MG63 (cell line): ENCODE measurements around the gene B4GALNT3. TPM values are rescaled to one million over a fixed set of nuclear protein-coding genes. Genes with fewer than 3 reads are reported as not detected.

Experiments
- DNase-seq: peaks from one replicate; pipeline ENCODE4 v3.0.0-alpha.2; 2020
- H3K27me3 ChIP-seq: fragments of 250-450 bp; sonication (Bioruptor Pico); 2 replicates; pipeline ENCODE4 v1.5.1; 2020; ENCODE audit warnings: mild to moderate bottlenecking, moderate library complexity
- H3K36me3 ChIP-seq: fragments of 250-450 bp; sonication (Bioruptor Pico); 2 replicates; pipeline ENCODE4 v1.5.1; 2020; ENCODE audit warnings: mild to moderate bottlenecking, moderate library complexity
- H3K4me3 ChIP-seq: fragments of 250-450 bp; sonication (Bioruptor Pico); 2 replicates; pipeline ENCODE4 v1.5.1; 2020; ENCODE audit warnings: mild to moderate bottlenecking, moderate library complexity
- H3K9me3 ChIP-seq: fragments of 250-450 bp; sonication (Bioruptor Pico); 2 replicates; pipeline ENCODE4 v1.5.1; 2020; ENCODE audit warnings: mild to moderate bottlenecking, moderate library complexity
- total RNA-seq: library from RNA; depleted of rRNA; stranded (reverse); fragments of >200 nt; shearing (Covaris generic); gene quantifications from 2 replicates; pipeline ENCODE4 v1.2.3, GENCODE V29; 2014; ENCODE audit warnings: low replicate concordance

Gene B4GALNT3
- total RNA-seq, 1 experiment from 2014 or later: 0.30 TPM

DNA sequence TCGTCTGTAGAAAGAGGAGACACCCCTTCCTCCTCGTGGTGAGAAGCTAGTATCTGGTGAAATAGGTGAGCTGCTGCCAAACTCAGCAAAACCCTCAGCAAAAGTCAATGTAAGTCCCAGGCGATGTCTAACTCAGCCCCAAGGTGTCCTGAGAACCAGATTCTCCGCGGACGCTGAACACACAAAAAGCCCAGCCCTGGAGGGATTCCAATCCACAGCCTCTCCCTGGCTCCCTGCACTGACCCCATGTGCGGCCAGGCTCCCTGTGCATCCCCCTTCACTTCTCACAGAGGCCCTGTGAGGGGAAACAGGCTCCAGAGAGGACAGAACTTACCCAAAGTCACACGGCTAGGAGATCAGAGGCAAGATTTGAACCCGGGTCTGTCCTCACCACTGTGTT is 122.0 kb downstream of the B4GALNT3 start:
- H3K4me3 ChIP-seq: no peak overlapping the region
- no peaks in the 10 kb centered on the region for H3K9me3 ChIP-seq
- H3K36me3 ChIP-seq: no peaks in the 10 kb centered on the region
- no peaks in the 10 kb centered on the region; the same call in none of the 2 replicates for H3K27me3 ChIP-seq
- no peak for DNase-seq

- H3K36me3 ChIP-seq: no peaks in the 10 kb centered on the region
These were observed 123.6 kb downstream of the B4GALNT3 start for GRCh38 chr12:583251-583869.

GRCh38 chr12:585062-586061 is 125.6 kb downstream of the B4GALNT3 start:
- Histone ChIP-seq H3K36me3 (no peaks in the 10 kb centered on the region), H3K9me3 (peaks cover 7% of the 10 kb centered on the region), H3K27me3 (no peaks in the 10 kb centered on the region; the same call in none of the 2 replicates), H3K4me3 (no peak overlapping the region)
- no peak for DNase-seq

More at GRCh38 chr12:583251-583869, 123.6 kb downstream of the B4GALNT3 start:
- Histone ChIP-seq H3K4me3 (no peak overlapping the region), H3K9me3 (peaks cover 1% of the 10 kb centered on the region), H3K27me3 (no peaks in the 10 kb centered on the region; the same call in none of the 2 replicates)
- no peak for DNase-seq

DNA sequence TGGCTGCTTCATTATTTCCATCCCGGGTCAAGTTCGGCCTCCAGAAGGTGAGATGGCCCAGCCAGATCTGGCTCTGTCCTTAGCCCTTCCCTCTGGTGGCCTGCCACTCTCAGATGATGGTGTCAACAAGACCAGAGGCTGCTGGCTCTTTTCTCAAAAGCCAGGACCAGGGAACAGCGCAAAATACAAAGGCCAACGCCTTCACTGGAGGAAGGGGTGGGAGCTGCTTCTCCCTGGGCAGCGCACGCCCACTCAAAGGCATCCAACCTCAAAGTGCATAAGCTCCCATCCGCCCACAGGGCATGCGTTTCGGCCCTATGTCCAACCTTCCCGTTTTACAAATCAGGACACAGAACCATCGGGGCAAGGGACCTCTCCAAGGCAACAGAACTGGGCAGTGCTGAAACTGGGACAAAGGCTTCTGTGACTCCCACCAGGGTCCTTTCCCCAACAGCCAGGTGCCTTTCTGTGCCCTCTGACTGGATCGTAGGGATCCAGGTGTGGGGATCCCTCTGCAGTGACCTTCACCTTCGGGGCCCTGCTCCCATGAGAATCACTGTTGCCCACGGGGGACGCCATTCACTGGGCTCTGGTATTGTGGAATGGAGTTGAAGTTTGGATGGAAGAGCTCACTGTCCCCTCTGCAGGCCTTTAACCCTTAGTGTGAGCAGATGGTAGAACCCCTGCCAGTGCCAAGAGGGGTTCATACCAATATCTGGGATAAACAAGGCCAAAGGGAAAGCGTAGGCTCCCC is 126.8 kb downstream of the B4GALNT3 start:
- Histone ChIP-seq H3K27me3 (no peaks in the 10 kb centered on the region; the same call in none of the 2 replicates), H3K36me3 (no peaks in the 10 kb centered on the region), H3K4me3 (no peak overlapping the region), H3K9me3 (peaks cover 7% of the 10 kb centered on the region)
- DNase-seq: no peak

DNA sequence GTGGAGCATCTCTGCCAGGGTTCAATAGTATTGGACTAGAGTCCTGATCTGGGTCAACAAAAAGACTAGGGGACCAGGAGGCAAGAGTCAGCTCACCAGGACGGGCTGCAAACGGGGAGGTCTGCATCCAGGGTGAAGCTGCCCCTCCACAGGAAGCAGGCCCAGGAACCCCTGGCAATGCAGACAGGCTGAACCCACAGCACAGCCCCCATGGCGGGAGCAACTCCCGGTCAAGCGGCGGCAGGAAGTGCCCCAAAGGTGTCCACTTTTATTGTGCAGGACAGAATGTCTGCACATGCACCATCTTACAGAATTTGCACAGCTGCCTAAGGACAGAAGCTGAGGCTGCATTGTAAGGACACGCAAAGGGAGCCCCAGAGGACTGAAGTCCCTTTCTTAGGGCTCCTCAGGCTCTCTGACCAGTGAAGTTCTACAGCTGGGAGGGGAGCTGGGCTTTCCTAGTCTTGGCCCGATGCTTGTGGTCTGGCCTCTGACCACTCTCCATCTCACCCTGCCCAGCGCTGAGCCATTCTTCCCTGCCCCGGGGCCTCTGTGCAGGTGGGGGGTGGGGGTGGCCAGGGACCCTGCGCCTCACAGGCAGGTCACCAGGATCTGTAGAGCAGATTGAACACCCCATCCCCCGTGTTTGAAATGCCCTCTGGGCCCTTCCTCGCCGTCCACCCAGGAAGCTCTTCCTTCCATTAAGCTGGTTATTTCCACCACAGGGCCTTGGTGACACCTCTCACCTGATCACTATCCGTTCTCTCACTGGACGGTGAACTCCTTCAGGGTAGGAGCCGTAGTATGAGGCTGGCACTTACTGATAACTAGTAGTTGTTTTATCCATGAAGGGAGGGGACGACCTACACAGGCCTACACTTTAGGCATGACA is 127.6 kb downstream of the B4GALNT3 start:
- H3K4me3 ChIP-seq: no peak overlapping the region
- H3K36me3 ChIP-seq: no peaks in the 10 kb centered on the region
- no peak for DNase-seq
- H3K9me3 ChIP-seq: peaks cover 7% of the 10 kb centered on the region
- H3K27me3 ChIP-seq: no peaks in the 10 kb centered on the region; the same call in 1 of the 2 replicates

- Histone ChIP-seq H3K27me3 (no peaks in the 10 kb centered on the region; the same call in 1 of the 2 replicates), H3K4me3 (no peak overlapping the region), H3K36me3 (no peaks in the 10 kb centered on the region), H3K9me3 (peaks cover 7% of the 10 kb centered on the region)
- no peak for DNase-seq
These were observed 128.2 kb downstream of the B4GALNT3 start for GRCh38 chr12:588024-588322.

GRCh38 chr12:588646-589045 is 128.9 kb downstream of the B4GALNT3 start:
- H3K4me3 ChIP-seq: no peak overlapping the region
- no peaks in the 10 kb centered on the region for H3K36me3 ChIP-seq
- H3K27me3 ChIP-seq: no peaks in the 10 kb centered on the region; the same call in 1 of the 2 replicates
- H3K9me3 ChIP-seq: peaks cover 7% of the 10 kb centered on the region
- no peak for DNase-seq

GRCh38 chr12:590206-590750 is 130.5 kb downstream of the B4GALNT3 start:
- peaks cover 7% of the 10 kb centered on the region for H3K9me3 ChIP-seq
- H3K27me3 ChIP-seq: no peaks in the 10 kb centered on the region
- no peak for DNase-seq
- H3K36me3 ChIP-seq: no peaks in the 10 kb centered on the region
- H3K4me3 ChIP-seq: no peak overlapping the region

- Histone ChIP-seq H3K36me3 (no peaks in the 10 kb centered on the region), H3K4me3 (no peak overlapping the region), H3K9me3 (peaks cover 7% of the 10 kb centered on the region), H3K27me3 (no peaks in the 10 kb centered on the region; the same call in 1 of the 2 replicates)
- no peak for DNase-seq
These were observed 131.7 kb downstream of the B4GALNT3 start for GRCh38 chr12:591167-592023.

DNA sequence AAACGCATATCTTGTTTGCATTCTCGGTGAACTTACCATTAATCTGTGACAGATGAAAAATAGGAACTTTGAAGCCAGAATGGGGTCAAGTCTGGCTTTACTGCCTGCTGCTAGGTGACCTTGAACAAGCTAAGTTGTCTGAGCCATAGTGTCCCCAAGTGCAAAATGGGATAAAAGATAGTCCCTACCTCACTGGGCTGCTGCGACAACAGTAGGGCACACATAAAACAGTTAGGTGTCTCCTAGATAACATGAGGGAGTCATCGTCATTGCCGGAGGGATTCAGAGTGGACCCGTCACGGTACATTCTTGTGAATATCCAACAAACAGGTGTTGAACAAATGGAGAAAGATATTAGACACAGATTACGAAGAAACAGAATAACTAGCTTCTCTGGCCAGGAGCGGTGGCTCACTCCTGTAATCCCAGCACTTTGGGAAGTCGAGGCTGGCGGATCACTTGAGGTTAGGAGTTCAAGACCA is 132.3 kb downstream of the B4GALNT3 start:
- Histone ChIP-seq H3K27me3 (no peaks in the 10 kb centered on the region; the same call in 1 of the 2 replicates), H3K4me3 (no peak overlapping the region), H3K36me3 (no peaks in the 10 kb centered on the region), H3K9me3 (peaks cover 7% of the 10 kb centered on the region)
- no peak for DNase-seq

DNA sequence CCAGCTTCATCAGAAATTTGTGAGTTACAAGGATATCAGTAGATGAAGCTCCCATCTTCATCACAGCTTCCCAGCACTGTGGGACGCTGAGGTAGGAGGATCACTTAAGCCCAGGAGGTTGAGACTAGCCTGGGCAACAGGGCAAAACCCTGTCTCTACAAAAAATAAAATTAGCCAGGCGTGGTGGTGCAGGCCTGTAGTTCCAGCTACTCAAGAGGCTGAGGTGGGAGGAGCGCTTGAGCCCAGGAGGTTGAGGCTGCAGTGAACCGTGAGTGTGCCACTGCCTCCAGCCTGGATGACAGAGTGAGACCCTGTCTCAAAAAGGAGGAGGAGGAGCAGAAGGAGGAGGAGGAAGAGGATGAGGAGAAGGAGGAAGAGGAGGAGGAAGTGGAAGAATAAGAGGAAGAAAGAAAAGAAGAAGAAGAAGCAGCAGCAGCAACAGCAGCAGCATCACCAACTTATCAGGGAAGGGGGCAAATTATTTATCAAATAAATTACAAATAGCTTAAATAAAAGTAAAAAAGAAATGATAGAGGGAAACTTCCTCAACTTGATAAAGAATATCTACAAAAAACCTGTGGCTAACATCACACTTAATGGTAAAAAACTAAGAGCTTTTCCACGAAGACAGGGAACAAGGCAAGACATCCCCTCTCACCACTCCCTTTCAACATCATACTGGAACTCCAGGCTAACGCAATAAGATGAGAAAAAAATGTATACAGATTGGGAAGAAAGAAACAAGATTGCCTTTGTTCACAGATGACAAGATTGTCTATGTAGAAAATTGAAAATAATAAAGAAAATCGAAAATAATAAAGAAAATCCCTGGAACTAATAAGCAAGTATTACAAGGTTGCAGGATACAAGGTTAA is 133.9 kb downstream of the B4GALNT3 start:
- Histone ChIP-seq H3K9me3 (peaks cover 3% of the 10 kb centered on the region), H3K36me3 (no peaks in the 10 kb centered on the region), H3K27me3 (no peaks in the 10 kb centered on the region; the same call in 1 of the 2 replicates), H3K4me3 (no peak overlapping the region)
- DNase-seq: no peak

DNA sequence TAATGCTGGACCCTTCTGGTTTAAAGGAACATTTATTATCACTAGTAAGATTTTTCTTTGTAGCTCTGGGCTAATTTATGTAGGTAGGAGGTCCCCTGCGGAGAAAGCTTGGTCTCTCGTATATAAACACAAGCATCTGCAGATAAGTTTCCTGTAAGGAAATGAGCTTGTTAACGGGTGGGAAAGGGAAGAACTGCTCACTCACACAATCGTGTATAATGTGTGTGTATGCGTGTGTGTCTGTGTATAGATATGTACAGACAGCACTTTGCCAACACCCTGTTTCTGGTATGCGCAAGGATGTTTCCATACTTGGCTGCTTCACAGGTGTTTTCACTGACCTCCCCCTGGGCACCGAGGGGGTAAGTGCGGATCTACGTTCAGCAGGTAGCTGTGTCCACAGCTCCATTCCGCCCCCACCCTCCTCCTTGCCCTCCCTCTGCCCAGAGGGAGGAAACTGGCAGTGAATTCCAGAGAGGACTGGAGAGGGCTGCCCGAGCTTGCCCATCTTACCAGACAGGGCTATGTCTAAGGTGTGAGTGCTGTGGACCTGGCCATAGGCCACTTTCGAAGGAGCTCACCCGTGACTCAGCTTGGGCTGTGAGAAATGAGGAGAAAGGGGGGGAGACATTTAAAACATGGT is 138.3 kb downstream of the B4GALNT3 start:
- no peak for DNase-seq

DNA sequence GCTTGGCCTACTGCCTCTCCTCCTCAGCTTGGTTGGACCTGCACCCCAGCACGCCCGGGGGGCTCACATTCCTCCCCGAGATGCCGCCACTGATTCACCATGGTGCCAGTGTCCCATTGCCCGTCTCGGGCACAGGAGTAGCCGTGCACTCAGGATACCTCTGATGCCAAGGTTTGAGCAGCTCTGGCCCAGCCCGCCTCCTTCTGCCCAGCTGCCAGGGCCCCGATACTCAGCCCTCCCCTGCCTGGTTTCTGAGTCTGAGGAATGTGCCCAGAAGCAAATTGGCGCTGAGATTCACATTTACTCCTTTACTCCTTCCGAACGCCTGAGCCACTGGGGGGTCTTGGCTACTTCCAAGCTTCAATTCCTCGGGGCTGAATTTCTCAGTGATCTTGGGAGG is 140.0 kb downstream of the B4GALNT3 start:
- Histone ChIP-seq H3K36me3 (no peaks in the 10 kb centered on the region), H3K4me3 (no peak overlapping the region), H3K9me3 (no peaks in the 10 kb centered on the region), H3K27me3 (no peaks in the 10 kb centered on the region; the same call in 1 of the 2 replicates)
- DNase-seq: no peak

More for the DNA sequence above, 138.3 kb downstream of the B4GALNT3 start:
- H3K4me3 ChIP-seq: no peak overlapping the region
- no peaks in the 10 kb centered on the region for H3K9me3 ChIP-seq
- H3K36me3 ChIP-seq: no peaks in the 10 kb centered on the region
- no peaks in the 10 kb centered on the region; the same call in 1 of the 2 replicates for H3K27me3 ChIP-seq
